GM12873 (cell line): Measurements from ENCODE around the gene ST7.

Experiments used
- CTCF ChIP-seq: IDR thresholded peaks from 2 replicates; pipeline ENCODE4 v1.5.1; 2012; ENCODE audit warnings: low read depth, mild to moderate bottlenecking, moderate library complexity, low read length, control low read depth; ENCODE audit not compliant: insufficient read depth; ENCODE audit errors: missing control alignments

ST7 gene

DNA sequence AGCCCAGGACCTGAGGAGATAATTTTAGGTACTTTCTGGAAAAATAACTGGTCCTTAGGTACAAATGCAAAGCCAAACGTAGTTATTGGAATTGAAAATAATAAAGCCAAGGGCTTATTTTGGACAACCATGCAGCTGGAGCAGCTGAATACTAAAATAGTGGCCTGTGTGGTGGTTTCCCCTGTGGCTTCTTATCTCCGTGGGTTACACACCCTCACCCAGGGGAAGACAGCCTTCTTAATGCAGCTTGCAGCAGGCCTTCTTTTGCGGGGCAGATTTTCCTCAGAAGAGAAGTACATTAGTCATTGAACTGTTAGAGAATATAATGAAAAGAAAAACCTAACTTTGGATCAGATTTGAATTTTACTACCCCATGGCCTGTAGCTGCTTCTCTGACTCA, 133.5 kb downstream of the ST7 start:
- no peak for TF ChIP-seq CTCF

GRCh38 chr7:117087639-117088396, 134.5 kb downstream of the ST7 start:
- TF ChIP-seq CTCF = no peak

DNA sequence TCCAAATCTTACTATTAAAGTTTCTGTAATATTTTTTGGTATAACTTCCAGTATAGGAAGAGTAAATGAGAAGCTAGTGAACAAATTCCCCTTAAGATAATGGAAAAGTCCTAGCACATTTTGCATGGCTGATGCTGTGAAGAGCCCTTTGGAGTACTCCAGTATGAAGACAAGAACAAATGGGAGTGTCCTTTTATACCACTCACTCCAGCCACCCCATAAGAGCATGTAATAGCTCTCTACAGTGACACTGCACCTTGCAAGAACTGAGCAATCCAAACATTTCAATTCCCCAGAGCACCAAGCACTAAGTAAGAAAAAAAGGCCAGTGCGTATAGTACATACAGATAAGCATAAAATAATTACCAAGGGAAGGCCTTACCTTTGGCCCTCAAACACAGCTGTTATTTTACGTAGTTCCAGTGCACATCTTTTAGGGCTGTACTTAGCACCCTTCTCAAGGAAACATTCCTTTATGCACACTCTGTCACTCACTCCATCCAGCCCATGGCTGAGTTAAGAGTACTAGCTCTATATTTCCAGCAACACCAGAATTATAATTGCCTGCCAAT, 135.4 kb downstream of the ST7 start:
- TF ChIP-seq CTCF = no peak

GRCh38 chr7:117090791-117091190, 137.5 kb downstream of the ST7 start:
- TF ChIP-seq CTCF = no peak

DNA sequence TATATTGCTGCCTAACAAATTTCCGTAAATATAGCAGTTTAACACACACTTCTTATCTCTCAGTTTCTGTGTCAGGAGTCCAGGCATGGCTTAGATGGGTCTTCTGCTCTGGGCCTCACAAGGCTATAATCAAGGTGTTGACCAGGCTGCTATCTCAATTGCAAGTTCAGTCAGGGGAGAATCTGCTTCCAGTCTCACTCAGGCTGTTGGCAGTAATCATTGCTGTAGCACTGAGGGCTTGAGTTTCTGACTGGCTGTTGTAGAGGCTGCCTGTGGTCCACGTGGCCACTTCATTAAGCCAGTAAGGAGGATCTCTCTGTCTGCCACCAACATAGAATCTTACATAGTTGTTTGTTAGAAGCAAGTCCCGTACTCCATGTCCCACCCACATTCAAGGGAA, 138.4 kb downstream of the ST7 start:
- no peak for TF ChIP-seq CTCF

DNA sequence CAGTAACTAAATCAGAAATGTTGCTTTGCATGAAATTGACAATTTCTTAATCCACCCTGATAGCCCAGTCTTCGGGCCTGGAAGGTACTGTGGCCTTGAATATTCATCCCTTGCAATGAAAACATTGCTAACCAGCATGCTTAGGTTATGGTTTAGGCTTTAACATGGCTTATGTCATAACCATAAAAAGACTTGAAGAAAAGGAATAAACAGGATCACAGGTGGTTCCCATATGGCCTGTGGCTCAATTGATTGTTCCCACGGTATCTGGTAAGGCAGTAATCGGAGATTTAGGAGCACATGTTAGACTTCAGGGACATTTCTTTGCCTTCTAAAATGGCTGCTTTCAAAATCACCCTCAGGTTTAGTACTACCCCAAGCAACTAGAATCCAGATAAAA, 139.5 kb downstream of the ST7 start:
- TF ChIP-seq CTCF = no peak

DNA sequence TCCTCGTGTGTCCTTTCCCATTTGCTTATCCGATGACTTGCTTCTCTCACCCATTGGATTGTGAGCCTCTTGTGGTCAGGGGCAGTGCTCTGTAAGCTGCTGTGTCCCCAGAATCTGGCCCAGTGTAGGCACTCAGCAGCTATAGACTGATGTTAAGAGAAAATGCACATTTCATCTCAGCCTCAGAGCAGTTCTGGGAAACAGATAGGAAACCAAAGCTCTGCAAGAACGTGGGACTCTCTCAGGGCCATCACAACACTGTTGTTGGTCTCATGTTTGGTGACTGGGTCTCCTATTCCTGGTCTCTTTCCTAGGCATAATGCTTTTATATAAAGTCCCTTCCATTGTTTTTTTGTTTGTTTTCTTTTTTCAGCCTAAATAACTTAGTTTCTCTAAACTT, 141.2 kb downstream of the ST7 start:
- no peak for TF ChIP-seq CTCF
